ENCODE results near the gene RBM47. TPM values are rescaled to one million over a fixed set of nuclear protein-coding genes. Genes with fewer than 3 reads are reported as not detected.

Gene RBM47
- total RNA-seq, 5 donors from 2014 or later (not counting 1 experiment from before 2014, with no cell fraction given), result 0.19 to 1.3 (median 0.79) TPM

DNA sequence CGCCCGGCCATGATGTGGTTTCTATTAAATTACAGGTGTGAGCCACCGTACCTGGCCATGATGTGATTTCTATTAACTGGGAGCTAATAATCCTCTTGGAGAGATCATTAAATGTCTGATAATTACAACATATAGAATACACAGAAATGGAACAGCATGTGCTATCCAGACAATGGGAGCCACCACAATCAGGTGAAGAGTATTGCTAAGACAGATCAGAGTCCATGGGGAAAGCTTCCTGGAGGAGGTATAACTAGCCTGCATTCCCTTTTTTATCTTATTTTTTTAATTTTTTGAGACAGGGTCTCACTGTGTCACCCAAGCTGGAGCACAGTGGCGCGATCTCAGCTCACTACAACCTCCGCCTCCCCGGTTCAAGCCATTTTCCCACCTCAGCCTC, 147.7 kb downstream of the RBM47 start:
- no peaks in the 10 kb centered on the region for H3K4me1 Mint-ChIP-seq
- POLR2A ChIA-PET, result no interaction called here
- no peak overlapping the region for H3K27ac Mint-ChIP-seq
- Histone ChIP-seq H3K4me3 (ENCODE audit: control insufficient read depth in 1 of 2, extremely low read depth in 1 of 2, low read length in 1 of 2) (no peak overlapping the region), H3K27me3 (replicated peaks in 1 of 2; ENCODE audit: control insufficient read depth in 2 of 2, extremely low read depth in 1 of 2, insufficient read depth in 2 of 2, low read length in 1 of 2) (peaks cover 0 to 7% of the 10 kb centered on the region in 2 experiments), H3K9me3 (no peaks in the 10 kb centered on the region), H3K4me1 (ENCODE audit: control insufficient read depth in 1 of 2, extremely low read depth in 1 of 2, insufficient read depth in 2 of 2, low read length in 2 of 2) (no peaks in the 10 kb centered on the region), H3K27ac (ENCODE audit: low read length) (no peak overlapping the region), H3K36me3 (ENCODE audit: control insufficient read depth in 2 of 2, extremely low read depth in 1 of 2, insufficient read depth in 1 of 2, low read length in 1 of 2) (no peaks in the 10 kb centered on the region)
- CTCF ChIA-PET, result no interaction called here
- DNase-seq (no peak), ATAC-seq (replicated peaks in 1 of 4) (no peak)
- no peak overlapping the region for H3K4me3 Mint-ChIP-seq
- no CpG with 5 or more reads among the region's 7 CpGs for WGBS (ENCODE audit: insufficient coverage)
- no peaks in the 10 kb centered on the region for H3K36me3 Mint-ChIP-seq
- no peaks in the 10 kb centered on the region for H3K9me3 Mint-ChIP-seq
- H3K27me3 Mint-ChIP-seq, result peaks cover 4 to 15% of the 10 kb centered on the region in 2 donors

DNA sequence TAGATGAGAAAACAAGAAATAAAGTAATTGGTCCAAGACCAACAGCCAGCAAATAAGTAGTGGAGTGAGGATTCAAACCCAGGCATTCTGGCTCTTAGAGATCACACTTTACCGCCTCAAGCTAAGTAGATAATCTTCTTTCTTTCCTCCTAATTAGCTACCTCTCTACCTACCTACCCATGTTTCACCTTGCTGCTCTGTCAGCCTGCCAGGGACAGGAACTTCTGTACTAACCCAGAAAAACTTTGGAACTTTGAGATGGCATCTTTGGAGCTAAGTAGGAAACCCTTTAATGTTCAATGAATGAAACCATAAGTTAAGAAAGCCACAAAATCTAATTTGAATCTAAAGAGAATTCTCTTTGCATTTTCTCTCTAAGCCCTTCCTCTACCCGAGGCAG, 149.4 kb downstream of the RBM47 start:
- H3K4me1 Mint-ChIP-seq, result peaks cover 0 to 10% (median 4%) of the 10 kb centered on the region in 3 donors
- ChIA-PET CTCF (interaction anchor here (0.5 to 0.7 kb wide), 2 partner anchors 163 to 425 kb away, joined by 3 to 10 read pairs; no protein-coding TSS in a partner anchor), POLR2A (no interaction called here)
- ATAC-seq (replicated peaks in 1 of 4) (no peak), DNase-seq (no peak)
- H3K27me3 ChIP-seq (replicated peaks in 1 of 2; ENCODE audit: control insufficient read depth in 2 of 2, extremely low read depth in 1 of 2, insufficient read depth in 2 of 2, low read length in 1 of 2), result peaks cover 0 to 5% of the 10 kb centered on the region in 2 experiments
- no peak overlapping the region for H3K4me3 Mint-ChIP-seq
- H3K27ac Mint-ChIP-seq, result no peak overlapping the region
- no peaks in the 10 kb centered on the region for H3K9me3 Mint-ChIP-seq
- no peak overlapping the region for H3K27ac ChIP-seq (ENCODE audit: low read length)
- H3K9me3 ChIP-seq, result no peaks in the 10 kb centered on the region
- H3K4me1 ChIP-seq (ENCODE audit: control insufficient read depth in 1 of 2, extremely low read depth in 1 of 2, insufficient read depth in 2 of 2, low read length in 2 of 2), result no peaks in the 10 kb centered on the region
- H3K36me3 Mint-ChIP-seq, result no peaks in the 10 kb centered on the region
- H3K27me3 Mint-ChIP-seq, result peaks cover 4 to 13% of the 10 kb centered on the region in 2 donors
- H3K36me3 ChIP-seq (ENCODE audit: control insufficient read depth in 2 of 2, extremely low read depth in 1 of 2, insufficient read depth in 1 of 2, low read length in 1 of 2), result no peaks in the 10 kb centered on the region
- H3K4me3 ChIP-seq (ENCODE audit: control insufficient read depth in 1 of 2, extremely low read depth in 1 of 2, low read length in 1 of 2), result no peak overlapping the region
- no CpG with 5 or more reads among the region's 2 CpGs for WGBS (ENCODE audit: insufficient coverage)

DNA sequence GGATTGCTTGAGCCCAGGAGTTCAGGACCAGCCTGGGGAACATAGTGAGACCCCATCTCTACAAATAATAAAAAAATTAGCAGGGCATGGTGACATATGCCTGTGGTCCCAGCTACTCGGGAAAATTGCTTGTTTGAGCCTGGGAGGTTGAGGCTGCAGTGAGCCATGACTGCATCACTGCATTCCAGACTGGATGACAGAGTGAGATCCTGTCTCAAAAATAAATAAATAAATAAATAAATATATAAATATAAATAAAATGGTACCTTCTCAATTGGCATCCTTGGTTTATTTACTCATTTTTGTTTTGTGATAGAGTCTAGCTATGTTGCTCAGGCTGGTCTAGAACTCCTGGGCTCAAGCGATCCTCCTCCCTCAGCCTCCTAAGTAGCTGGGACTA, 150.3 kb downstream of the RBM47 start:
- Mint-ChIP-seq H3K4me3 (no peak overlapping the region), H3K27me3 (peaks cover 4 to 10% of the 10 kb centered on the region in 2 donors), H3K36me3 (no peaks in the 10 kb centered on the region), H3K4me1 (peaks cover 3 to 10% (median 8%) of the 10 kb centered on the region in 3 donors), H3K27ac (no peak overlapping the region), H3K9me3 (no peaks in the 10 kb centered on the region)
- CTCF ChIA-PET, result no interaction called here
- peaks cover 0 to 5% of the 10 kb centered on the region in 2 experiments for H3K27me3 ChIP-seq (replicated peaks in 1 of 2; ENCODE audit: control insufficient read depth in 2 of 2, extremely low read depth in 1 of 2, insufficient read depth in 2 of 2, low read length in 1 of 2)
- H3K27ac ChIP-seq (ENCODE audit: low read length), result no peak overlapping the region
- ATAC-seq (replicated peaks in 1 of 4) (no peak), DNase-seq (no peak)
- H3K36me3 ChIP-seq (ENCODE audit: control insufficient read depth in 2 of 2, extremely low read depth in 1 of 2, insufficient read depth in 1 of 2, low read length in 1 of 2), result no peaks in the 10 kb centered on the region
- H3K9me3 ChIP-seq, result no peaks in the 10 kb centered on the region
- POLR2A ChIA-PET, result interaction anchor here in 1 of 2 donors (0.5 kb wide), 1 partner anchor 57 kb away, joined by 3 read pairs; no protein-coding TSS in a partner anchor
- no CpG with 5 or more reads among the region's 2 CpGs for WGBS (ENCODE audit: insufficient coverage)
- no peak overlapping the region for H3K4me3 ChIP-seq (ENCODE audit: control insufficient read depth in 1 of 2, extremely low read depth in 1 of 2, low read length in 1 of 2)
- no peaks in the 10 kb centered on the region for H3K4me1 ChIP-seq (ENCODE audit: control insufficient read depth in 1 of 2, extremely low read depth in 1 of 2, insufficient read depth in 2 of 2, low read length in 2 of 2)

DNA sequence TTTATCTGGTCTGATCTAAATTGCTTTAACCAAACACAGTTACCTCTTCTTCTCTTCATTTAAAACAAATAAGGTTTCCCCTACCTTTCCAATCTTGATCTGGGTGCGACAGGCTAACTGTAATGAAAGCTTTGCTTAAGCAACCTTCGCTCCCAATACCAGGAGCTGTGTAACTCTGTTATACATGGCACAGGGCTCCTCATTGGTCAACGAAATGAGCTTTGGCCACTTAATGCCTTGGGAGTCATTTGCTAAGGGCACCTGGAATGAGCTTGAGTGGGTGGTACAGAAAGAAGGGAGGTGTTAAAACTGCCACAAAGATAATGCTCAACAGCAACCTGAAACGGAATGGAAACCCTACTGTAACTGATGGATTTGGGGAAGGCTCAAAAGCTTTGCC, 154.1 kb downstream of the RBM47 start:
- H3K27ac ChIP-seq (ENCODE audit: low read length), result no peak overlapping the region
- H3K4me3 Mint-ChIP-seq, result no peak overlapping the region
- H3K4me1 ChIP-seq (ENCODE audit: control insufficient read depth in 1 of 2, extremely low read depth in 1 of 2, insufficient read depth in 2 of 2, low read length in 2 of 2), result no peaks in the 10 kb centered on the region
- H3K9me3 ChIP-seq, result no peaks in the 10 kb centered on the region
- peaks cover 3 to 12% (median 10%) of the 10 kb centered on the region in 3 donors for H3K4me1 Mint-ChIP-seq
- POLR2A ChIA-PET, result no interaction called here
- H3K9me3 Mint-ChIP-seq, result no peaks in the 10 kb centered on the region
- WGBS (ENCODE audit: insufficient coverage), result 86% methylated on average over 3 of the region's 4 CpGs
- CTCF ChIA-PET, result interaction anchor here in 1 of 2 donors (0.6 to 1.1 kb wide), 2 partner anchors 47 to 245 kb away, joined by 5 to 6 read pairs; no protein-coding TSS in a partner anchor
- no peak overlapping the region for H3K4me3 ChIP-seq (ENCODE audit: control insufficient read depth in 1 of 2, extremely low read depth in 1 of 2, low read length in 1 of 2)
- H3K27ac Mint-ChIP-seq, result no peak overlapping the region
- no peaks in the 10 kb centered on the region for H3K27me3 ChIP-seq (replicated peaks in 1 of 2; ENCODE audit: control insufficient read depth in 2 of 2, extremely low read depth in 1 of 2, insufficient read depth in 2 of 2, low read length in 1 of 2)
- H3K27me3 Mint-ChIP-seq, result no peaks in the 10 kb centered on the region
- no peaks in the 10 kb centered on the region for H3K36me3 ChIP-seq (ENCODE audit: control insufficient read depth in 2 of 2, extremely low read depth in 1 of 2, insufficient read depth in 1 of 2, low read length in 1 of 2)
- ATAC-seq (replicated peaks in 1 of 4) (no peak), DNase-seq (no peak)
- H3K36me3 Mint-ChIP-seq, result no peaks in the 10 kb centered on the region

DNA sequence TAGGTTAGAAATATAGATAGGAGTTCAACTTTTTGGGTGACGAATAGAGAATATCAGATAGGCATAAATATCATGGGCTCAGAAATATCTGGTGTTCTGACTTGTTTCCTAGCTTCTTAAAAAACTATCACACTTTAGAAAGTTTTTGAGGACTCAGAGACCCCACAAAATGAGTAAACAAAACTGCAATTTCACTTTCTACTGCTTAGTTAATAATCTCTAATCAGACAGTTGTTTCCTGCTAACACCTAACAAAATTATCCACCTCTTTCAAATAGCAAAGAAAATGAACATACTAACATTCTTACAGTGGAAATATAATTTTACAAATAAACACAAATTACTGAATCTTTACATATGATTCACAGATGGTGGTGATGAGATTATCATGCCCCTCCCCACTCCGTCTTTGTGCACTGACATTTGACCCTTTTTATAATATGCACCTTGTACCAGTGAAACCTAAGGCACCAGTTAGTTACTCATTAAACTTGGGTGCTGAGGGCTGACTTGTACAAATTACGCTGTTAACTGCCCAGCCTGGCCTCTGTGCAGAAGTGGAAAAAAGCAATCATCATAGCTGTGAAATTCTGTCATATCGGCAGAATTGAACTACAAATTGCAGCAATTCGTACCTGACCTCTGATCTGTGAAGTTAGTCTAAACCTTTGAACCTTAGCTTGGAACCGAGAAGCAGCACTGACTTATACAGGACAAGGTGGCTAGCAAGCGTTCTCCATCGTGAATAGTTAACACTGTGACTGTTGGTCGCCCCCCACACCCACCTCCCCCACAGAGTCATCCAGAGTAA, 155.9 kb downstream of the RBM47 start:
- Histone ChIP-seq H3K27me3 (replicated peaks in 1 of 2; ENCODE audit: control insufficient read depth in 2 of 2, extremely low read depth in 1 of 2, insufficient read depth in 2 of 2, low read length in 1 of 2) (no peaks in the 10 kb centered on the region), H3K36me3 (ENCODE audit: control insufficient read depth in 2 of 2, extremely low read depth in 1 of 2, insufficient read depth in 1 of 2, low read length in 1 of 2) (no peaks in the 10 kb centered on the region), H3K9me3 (no peaks in the 10 kb centered on the region), H3K27ac (ENCODE audit: low read length) (no peak overlapping the region), H3K4me3 (ENCODE audit: control insufficient read depth in 1 of 2, extremely low read depth in 1 of 2, low read length in 1 of 2) (no peak overlapping the region), H3K4me1 (ENCODE audit: control insufficient read depth in 1 of 2, extremely low read depth in 1 of 2, insufficient read depth in 2 of 2, low read length in 2 of 2) (no peaks in the 10 kb centered on the region)
- POLR2A ChIA-PET, result interaction anchor here in 1 of 2 donors (0.6 kb wide), 1 partner anchor 98 kb away, joined by 8 read pairs; no protein-coding TSS in a partner anchor
- no peaks in the 10 kb centered on the region for H3K36me3 Mint-ChIP-seq
- H3K4me3 Mint-ChIP-seq, result no peak overlapping the region
- CTCF ChIA-PET, result interaction anchor here in 1 of 2 donors (0.6 kb wide), 1 partner anchor 57 kb away, joined by 3 read pairs; no protein-coding TSS in a partner anchor
- peaks cover 3 to 12% (median 10%) of the 10 kb centered on the region in 3 donors for H3K4me1 Mint-ChIP-seq
- no peak for DNase-seq
- no peaks in the 10 kb centered on the region for H3K9me3 Mint-ChIP-seq
- ATAC-seq (replicated peaks in 1 of 4), result no peak
- H3K27ac Mint-ChIP-seq, result no peak overlapping the region
- WGBS (ENCODE audit: insufficient coverage), result 78% methylated on average over 7 of the region's 9 CpGs
- no peaks in the 10 kb centered on the region for H3K27me3 Mint-ChIP-seq

DNA sequence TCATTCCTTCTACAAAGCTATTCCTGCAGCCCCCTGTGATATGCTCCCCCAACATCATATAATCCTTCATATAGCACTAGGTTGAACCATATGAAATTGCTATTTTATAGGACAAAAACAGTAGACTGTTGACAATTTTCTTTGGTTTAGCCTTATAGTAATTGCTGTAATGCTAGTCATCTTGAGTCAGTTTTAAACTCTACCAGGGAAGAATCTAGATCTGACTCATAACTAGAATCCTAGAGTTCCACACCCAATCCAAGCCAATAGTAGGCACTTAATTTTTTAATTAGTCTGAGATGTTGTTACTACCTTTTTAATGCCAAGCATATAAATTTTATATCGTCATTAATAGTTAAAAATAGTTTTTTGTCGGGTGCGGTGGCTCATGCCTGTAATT, 157.7 kb downstream of the RBM47 start:
- H3K27me3 ChIP-seq (replicated peaks in 1 of 2; ENCODE audit: control insufficient read depth in 2 of 2, extremely low read depth in 1 of 2, insufficient read depth in 2 of 2, low read length in 1 of 2), result no peaks in the 10 kb centered on the region
- H3K9me3 ChIP-seq, result no peaks in the 10 kb centered on the region
- no peak overlapping the region for H3K27ac ChIP-seq (ENCODE audit: low read length)
- H3K27me3 Mint-ChIP-seq, result no peaks in the 10 kb centered on the region
- ATAC-seq (replicated peaks in 1 of 4) (no peak), DNase-seq (no peak)
- H3K9me3 Mint-ChIP-seq, result no peaks in the 10 kb centered on the region
- H3K4me1 ChIP-seq (ENCODE audit: control insufficient read depth in 1 of 2, extremely low read depth in 1 of 2, insufficient read depth in 2 of 2, low read length in 2 of 2), result no peaks in the 10 kb centered on the region
- ChIA-PET POLR2A (no interaction called here), CTCF (no interaction called here)
- H3K36me3 ChIP-seq (ENCODE audit: control insufficient read depth in 2 of 2, extremely low read depth in 1 of 2, insufficient read depth in 1 of 2, low read length in 1 of 2), result no peaks in the 10 kb centered on the region
- H3K4me3 Mint-ChIP-seq, result no peak overlapping the region
- no peak overlapping the region for H3K4me3 ChIP-seq (ENCODE audit: control insufficient read depth in 1 of 2, extremely low read depth in 1 of 2, low read length in 1 of 2)
- H3K27ac Mint-ChIP-seq, result no peak overlapping the region
- H3K4me1 Mint-ChIP-seq, result peaks cover 3 to 12% (median 10%) of the 10 kb centered on the region in 3 donors
- no CpG with 5 or more reads among the region's 3 CpGs for WGBS (ENCODE audit: insufficient coverage)
- H3K36me3 Mint-ChIP-seq, result no peaks in the 10 kb centered on the region
